ENCODE measurements around the gene GPATCH4.

GPATCH4 gene

GRCh38 chr1:156602557-156602993 lies 1.3 kb upstream of the GPATCH4 start:
- FAIRE-seq, result no peak
- DNase-seq (ENCODE audit: insufficient read length, low spot score), result no peak
- TF ChIP-seq, protein P1, sequence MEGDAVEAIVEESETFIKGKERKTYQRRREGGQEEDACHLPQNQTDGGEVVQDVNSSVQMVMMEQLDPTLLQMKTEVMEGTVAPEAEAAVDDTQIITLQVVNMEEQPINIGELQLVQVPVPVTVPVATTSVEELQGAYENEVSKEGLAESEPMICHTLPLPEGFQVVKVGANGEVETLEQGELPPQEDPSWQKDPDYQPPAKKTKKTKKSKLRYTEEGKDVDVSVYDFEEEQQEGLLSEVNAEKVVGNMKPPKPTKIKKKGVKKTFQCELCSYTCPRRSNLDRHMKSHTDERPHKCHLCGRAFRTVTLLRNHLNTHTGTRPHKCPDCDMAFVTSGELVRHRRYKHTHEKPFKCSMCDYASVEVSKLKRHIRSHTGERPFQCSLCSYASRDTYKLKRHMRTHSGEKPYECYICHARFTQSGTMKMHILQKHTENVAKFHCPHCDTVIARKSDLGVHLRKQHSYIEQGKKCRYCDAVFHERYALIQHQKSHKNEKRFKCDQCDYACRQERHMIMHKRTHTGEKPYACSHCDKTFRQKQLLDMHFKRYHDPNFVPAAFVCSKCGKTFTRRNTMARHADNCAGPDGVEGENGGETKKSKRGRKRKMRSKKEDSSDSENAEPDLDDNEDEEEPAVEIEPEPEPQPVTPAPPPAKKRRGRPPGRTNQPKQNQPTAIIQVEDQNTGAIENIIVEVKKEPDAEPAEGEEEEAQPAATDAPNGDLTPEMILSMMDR (IDR thresholded peaks at IDR 0.05; ENCODE audit: insufficient read depth, missing control alignments), result peak; percentile 77

- DNase-seq (ENCODE audit: insufficient read length, low spot score) (no peak), FAIRE-seq (no peak)
- TF ChIP-seq, protein P1 (IDR thresholded peaks at IDR 0.05; ENCODE audit: insufficient read depth, missing control alignments), result no peak
Measured at GRCh38 chr1:156601892-156602291, 613 bp upstream of the GPATCH4 start.

DNA sequence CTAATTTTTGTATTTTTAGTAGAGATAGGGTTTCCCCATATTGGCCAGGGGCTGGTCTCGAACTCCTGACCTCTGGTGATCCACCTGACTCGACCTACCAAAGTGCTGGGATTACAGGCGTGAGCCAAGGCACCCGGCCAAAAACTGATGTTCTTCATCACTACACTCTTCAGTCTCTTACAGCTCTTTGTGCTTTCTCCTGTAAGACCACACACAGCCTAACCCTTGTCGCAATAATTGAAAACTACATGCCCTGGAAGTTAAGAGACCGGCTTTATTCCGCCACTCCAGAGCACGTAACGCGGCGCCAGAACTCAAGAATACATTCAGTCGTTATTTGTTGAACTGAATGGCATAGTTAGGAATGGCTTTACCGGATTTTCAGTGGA lies 552 bp downstream of the GPATCH4 start:
- TF ChIP-seq, protein P1 (IDR thresholded peaks at IDR 0.05; ENCODE audit: insufficient read depth, missing control alignments), result no peak
- DNase-seq (ENCODE audit: insufficient read length, low spot score), result no peak
- FAIRE-seq, result no peak

DNA sequence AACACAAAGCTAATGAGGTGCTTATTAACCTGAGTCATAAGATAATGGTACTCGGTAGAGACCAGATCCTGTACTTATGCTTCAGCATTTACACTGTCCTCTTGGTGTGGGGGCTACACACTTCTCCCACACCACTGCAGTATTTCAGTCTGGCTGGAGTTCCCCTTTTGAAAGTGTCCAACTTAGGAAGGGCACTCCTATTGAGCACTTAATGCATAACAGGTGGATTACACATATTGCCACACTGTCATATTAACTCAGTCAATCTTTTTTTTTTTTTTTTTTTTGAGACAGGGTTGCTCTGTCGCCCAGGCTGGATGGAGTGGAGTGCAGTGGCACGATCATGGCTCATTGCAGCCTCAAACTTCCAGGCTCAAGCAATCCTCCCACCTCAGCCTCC lies 1.5 kb downstream of the GPATCH4 start:
- TF ChIP-seq, protein P1 (IDR thresholded peaks at IDR 0.05; ENCODE audit: insufficient read depth, missing control alignments), result no peak
- no peak for FAIRE-seq
- DNase-seq (ENCODE audit: insufficient read length, low spot score), result no peak

DNA sequence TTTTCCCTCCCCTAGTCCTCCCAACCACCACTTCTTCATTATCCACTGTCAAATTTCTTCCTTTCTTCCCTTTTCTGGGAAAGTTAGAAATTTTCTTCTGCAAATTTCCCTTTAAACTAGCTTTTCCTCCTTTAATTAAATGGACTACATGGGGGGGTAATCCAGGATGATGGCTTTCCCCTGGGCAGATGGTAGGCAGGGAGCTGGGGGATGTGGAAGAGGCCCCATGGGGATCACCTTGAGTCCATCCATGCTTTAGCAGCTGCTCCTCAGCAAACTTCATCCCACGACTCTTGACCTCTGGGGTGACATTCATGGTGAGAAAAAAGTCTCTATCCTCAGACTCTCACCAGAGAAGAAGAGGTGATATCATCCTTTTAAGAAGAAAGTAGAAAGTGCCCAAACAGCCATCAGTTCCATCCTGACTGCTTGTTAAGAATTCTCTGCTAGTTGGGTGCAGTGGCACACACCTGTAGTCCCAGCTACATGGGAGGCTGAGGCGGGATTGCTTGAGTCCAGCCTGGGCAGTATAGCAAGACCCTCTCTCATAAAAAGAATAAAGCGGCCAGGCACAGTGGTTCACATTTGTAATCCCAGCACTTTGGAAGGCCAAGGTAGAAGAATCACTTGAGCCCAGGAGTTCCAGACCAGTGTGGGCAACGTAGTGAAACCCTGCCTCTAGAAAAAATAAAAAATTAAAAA lies 2.4 kb downstream of the GPATCH4 start:
- FAIRE-seq (no peak), DNase-seq (ENCODE audit: insufficient read length, low spot score) (no peak)
- TF ChIP-seq, protein P1 (IDR thresholded peaks at IDR 0.05; ENCODE audit: insufficient read depth, missing control alignments), result no peak

DNA sequence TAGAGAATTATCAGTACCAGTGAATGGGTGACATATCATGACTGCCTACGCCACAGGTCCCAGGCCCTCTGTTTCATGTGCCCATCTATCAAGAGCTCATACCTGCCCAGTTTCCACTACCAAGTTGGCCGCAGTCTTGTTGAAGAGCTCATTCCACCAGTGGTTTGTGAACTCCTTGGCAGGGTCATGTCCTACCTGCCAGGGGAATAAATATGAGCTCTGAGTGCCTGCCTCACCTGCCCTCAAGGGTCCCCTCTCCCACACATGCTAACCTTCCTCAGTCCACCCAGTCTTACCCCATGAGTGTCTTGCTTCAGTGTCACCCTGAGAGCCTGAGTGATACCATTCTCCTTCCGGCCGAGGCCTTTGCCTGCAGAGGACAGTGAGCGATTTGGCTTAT lies 3.2 kb downstream of the GPATCH4 start:
- FAIRE-seq (no peak), DNase-seq (ENCODE audit: insufficient read length, low spot score) (no peak)
- TF ChIP-seq, protein P1 (IDR thresholded peaks at IDR 0.05; ENCODE audit: insufficient read depth, missing control alignments), result no peak

DNA sequence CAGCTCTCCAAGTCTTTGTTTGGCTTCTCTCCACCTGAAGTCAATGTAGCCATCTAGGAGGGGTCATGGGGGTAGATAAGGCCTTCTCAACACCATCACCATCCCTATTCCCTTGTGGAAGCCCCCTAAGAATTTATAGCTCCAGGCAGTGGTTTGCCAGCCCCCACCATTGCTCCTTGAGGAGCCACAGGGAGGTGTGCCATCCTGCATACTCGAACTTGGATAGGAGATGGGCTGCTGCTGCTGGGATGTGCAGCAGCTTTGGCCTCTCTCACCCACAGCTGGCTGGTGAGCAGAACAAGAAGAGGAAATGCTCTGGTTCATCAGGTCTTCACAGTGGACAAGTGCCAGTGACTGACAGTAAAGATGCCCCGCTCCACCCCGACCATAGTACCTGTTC lies 4.9 kb downstream of the GPATCH4 start:
- DNase-seq (ENCODE audit: insufficient read length, low spot score), result no peak
- no peak for FAIRE-seq
- TF ChIP-seq, protein P1 (IDR thresholded peaks at IDR 0.05; ENCODE audit: insufficient read depth, missing control alignments), result no peak
